SKM-1 (cell line): ENCODE measurements around the gene SPECC1L.

ENCODE experiments used
- DNase-seq: peaks from one replicate; lab custom pipeline; 2025; ENCODE audit not compliant: unreplicated experiment; lab: John Stamatoyannopoulos, UW

SPECC1L gene

GRCh38 chr22:24322522-24322921 lies 51.9 kb downstream of the SPECC1L start:
- DNase-seq = no peak

- no peak for DNase-seq
Measured at GRCh38 chr22:24323233-24323632, 52.6 kb downstream of the SPECC1L start.

DNA sequence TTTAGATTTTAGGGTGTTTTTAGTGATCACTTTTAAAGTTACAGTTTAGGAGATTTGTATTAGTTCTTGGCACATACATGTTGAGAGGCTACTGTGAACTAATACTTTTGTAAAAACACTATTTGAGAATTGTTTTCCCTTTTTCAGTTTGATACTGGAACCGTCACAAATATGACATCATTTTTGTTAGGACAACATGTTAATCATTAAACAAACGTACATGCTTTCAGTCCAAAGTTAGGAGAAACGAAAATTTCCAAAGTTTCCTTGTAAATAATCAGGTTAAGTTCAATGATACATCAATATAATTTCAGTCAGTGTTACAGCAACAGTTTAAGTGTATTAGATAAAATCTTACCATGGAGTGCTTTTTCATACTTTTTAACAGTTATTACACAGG lies 53.1 kb downstream of the SPECC1L start:
- DNase-seq = no peak

- DNase-seq = no peak
Measured at GRCh38 chr22:24324137-24324536, 53.5 kb downstream of the SPECC1L start.

GRCh38 chr22:24325105-24325757 lies 54.6 kb downstream of the SPECC1L start:
- DNase-seq = peak; percentile 85

DNA sequence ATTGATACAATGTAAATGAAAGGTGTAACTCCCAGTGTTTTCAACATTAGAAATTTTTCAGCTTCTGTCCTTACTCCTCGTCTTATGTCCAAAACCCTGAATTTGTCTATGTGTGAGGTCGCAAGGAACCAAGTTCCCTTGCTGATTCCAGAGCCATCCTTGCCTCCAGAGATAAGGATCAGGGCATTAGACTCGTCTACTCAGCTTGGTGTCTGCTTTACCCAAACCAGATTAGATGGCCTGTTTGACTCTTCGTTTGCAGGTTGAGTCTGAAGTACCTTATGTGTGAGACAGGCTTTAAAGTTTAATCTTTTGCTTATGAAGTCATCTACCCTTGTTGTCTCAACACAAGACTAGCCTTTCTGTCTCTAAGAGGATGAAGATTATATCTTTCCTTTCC lies 55.6 kb downstream of the SPECC1L start:
- no peak for DNase-seq

DNA sequence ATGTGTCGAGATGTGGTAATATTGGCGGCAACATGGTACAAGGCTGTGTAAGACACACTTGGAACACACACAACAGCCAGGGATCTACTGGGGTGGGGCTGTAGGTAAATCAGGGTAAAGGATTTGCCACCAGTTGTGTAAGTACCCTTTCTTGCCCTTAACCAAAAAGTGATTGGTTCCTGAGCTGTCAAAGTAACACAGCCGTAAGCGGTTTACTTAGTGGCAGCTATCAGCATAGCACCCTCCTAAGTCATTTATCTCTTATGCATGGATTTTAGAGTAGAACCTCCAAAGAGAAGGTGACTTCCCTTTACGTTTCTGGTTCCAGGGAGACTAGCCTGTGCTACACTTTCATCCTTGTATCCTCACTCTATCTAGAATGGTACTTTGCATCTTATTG lies 57.2 kb downstream of the SPECC1L start:
- DNase-seq = no peak

DNA sequence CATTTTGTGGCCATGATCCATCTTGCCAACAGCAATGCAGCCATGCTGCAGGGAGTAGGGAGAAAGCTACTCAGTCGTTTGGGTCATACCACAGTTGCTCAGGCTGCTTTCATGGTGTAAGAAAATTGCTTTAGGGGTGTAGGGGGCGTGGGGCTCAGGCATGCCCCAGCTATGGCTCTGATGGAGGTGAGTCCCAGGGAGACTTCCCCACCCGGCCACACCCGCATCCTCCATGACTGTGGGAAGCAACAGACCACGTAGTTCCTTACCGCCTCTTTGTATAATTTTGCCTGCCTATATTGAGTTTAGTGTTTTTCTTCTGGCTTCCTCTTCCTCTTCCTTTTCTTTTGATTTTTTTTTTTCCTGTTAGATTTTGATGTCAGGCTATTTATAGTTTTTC lies 58.8 kb downstream of the SPECC1L start:
- DNase-seq = no peak

DNA sequence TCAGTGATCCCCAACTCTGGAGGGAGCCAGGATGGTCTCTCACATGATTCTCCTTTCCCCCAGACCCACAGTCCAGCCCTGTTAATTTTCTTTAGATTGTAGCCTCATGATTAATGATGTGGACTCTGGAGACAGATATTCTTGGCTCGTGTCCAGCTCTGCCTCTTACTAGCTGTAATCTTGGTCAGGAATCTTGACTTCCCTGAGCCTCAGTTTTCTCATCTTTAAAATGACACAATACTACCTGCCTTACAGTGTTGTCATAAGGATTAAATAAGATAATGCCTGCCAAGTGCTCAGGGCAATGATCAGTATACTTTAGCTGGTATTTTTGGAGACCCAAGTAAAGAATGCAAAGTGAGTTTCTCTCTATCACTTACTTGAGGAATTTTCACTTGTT lies 60.0 kb downstream of the SPECC1L start:
- no peak for DNase-seq

DNA sequence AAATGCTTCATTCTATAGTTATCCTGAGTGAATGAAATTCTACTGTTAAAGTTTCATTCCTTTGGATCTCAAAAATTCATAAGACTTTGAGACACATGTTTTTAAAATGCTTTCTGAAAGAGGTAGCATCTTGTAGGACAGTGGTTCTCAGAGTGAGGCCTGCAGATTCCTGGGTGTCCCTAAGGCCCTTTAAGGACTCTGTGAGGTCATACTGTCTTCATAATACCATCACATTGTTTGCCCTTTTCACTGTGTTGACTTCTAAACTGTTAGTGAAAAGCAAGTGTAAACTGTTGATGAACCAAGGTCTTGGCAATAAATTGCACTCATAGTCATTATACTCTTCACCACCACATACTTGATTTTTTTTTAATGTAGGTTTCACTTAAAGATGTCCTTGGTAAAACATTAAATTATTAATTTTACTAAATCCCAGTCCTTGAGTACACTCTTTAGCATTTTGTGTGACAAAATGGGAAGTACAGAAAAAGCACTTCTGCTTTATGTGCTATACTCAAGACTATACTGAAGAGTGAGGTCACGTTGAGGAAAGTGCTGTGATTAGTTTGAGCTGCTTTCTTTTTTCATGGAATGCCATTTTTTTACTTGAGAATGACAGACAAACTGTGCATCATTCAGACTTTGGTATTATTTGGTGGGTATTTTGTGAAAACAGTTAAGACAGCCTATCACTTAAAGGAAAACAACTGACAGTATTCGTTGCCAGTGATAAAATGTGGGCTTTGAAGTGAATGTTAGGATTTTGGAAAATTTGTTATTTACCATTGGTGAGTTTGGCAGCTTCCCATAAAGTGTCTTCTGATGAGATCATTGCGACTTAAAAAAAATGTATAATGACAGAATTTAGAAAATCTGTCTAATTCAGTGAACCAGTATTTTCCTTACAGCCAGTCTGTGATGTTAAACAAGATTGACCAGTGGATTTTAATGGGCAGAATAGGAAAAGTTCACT lies 61.1 kb downstream of the SPECC1L start:
- peak; percentile 44 for DNase-seq

DNA sequence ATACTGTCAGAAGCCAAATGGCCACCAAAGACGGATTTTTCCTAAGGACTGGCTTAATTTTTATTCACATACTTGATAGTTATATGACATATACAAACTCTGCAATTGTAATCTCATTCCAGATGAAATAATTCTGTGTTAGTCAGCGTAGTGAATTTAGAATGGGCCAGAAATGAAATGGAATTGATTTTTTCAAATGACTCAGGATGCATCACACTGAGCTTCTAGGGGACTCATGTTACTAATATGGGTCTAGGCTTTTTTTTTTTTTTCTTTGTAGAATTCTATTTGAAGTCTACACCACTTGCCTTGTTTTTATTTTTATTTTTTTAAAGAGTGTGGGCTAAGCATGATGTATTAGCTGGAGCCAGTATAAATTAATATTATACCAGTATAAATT lies 62.7 kb downstream of the SPECC1L start:
- DNase-seq = no peak

- no peak for DNase-seq
Measured at GRCh38 chr22:24335496-24335895, 64.9 kb downstream of the SPECC1L start.

GRCh38 chr22:24337894-24338645 lies 67.4 kb downstream of the SPECC1L start:
- DNase-seq = no peak

- no peak for DNase-seq
Measured at GRCh38 chr22:24338726-24339451, 68.3 kb downstream of the SPECC1L start.

DNA sequence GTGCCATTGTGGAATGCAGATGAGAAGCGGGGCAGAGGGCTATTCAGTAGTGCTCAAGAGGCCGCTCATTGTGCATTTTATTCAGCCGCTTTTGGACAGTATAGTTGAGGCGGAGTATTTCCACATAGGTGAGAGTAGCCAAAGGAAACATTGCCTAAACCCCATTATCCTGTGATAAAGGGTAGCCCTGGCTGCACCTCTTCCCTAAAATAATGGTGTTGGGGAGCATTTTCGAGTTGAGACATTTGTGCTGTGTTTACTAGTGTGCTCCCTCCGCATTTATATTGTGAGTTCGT lies 68.8 kb downstream of the SPECC1L start:
- DNase-seq = no peak

DNA sequence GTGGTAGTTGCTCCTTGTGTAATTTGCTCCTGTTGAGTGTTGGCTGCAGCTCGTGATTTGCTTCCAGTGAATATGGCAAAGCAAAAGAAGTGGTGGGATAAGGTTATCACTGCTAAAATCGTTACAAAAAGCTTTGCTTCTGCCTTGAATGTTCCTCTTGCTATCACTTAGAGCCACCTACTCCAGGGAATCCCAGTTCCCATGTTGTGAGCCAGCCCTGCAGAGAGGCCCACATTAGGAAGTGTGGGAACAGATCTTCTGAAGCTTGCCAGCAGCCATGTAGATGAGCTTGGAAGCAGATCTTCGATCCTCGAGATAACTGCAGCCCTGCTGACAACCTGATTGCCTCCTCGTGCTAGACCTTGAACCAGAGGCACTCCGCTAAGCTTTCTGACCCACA lies 71.0 kb downstream of the SPECC1L start:
- DNase-seq = no peak

GRCh38 chr22:24350627-24351026 lies 80.0 kb downstream of the SPECC1L start:
- no peak for DNase-seq

DNA sequence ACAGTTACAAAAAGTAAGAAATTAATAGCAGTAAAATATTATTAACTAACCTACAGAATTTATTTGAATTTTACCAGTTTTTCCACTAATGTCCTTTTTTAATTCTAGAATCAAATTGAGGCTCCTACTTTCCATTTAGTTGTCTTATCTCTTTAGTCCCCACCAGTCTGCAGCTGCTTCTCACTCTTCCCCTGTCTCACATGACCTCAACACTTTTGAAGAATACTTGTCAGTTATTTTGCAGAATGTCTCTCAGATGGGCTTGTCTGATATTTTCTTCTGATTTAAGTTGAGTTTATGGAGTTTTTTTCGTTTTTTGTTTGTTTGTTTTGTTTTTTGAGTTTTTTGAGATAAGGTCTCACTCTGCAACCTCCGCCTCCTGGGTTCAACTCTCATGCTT lies 82.5 kb downstream of the SPECC1L start:
- DNase-seq = no peak

- peak; percentile 47 for DNase-seq
Measured at GRCh38 chr22:24355574-24355973, 84.9 kb downstream of the SPECC1L start.

- no peak for DNase-seq
Measured at GRCh38 chr22:24357547-24357946, 86.9 kb downstream of the SPECC1L start.
